Muscle of leg (tissue), 11 donors: Measurements from ENCODE around the gene ZSCAN5A. TPM values are rescaled to one million over a fixed set of nuclear protein-coding genes. Genes with fewer than 3 reads are reported as not detected.
"Not testable (repeated sequence)": the region's sequence is repeated elsewhere in the genome, so short reads cannot be mapped to it uniquely, and the experiment has no call there.

ENCODE experiments used
- DNase-seq: peaks from one replicate; pipeline ENCODE4 v3.0.0; 2013
- H3K27ac ChIP-seq: one replicate; pipeline ENCODE4 v1.5.1; 2013; ENCODE audit warnings: mild to moderate bottlenecking, low read length, control low read depth
- H3K27me3 ChIP-seq: one replicate; pipeline ENCODE4 v1.6.1; 2013; ENCODE audit warnings: low read length; ENCODE audit not compliant: control insufficient read depth, insufficient read depth
- H3K36me3 ChIP-seq: one replicate; pipeline ENCODE4 v1.6.1; 2013; ENCODE audit warnings: low read length; ENCODE audit not compliant: control insufficient read depth, insufficient read depth
- H3K4me1 ChIP-seq: one replicate; pipeline ENCODE4 v1.6.1; 2013; ENCODE audit warnings: low read length; ENCODE audit not compliant: control insufficient read depth, insufficient read depth
- H3K4me3 ChIP-seq: one replicate; pipeline ENCODE4 v1.5.1; 2013; ENCODE audit warnings: low read length, control low read depth
- H3K9me3 ChIP-seq: replicated peaks from 2 replicates; pipeline ENCODE4 v1.6.1; 2013; ENCODE audit warnings: low read depth, low read length; ENCODE audit not compliant: control insufficient read depth
- WGBS: methylation state at CpG from one replicate; pipeline ENCODE4 v1.1.5; 2013; ENCODE audit warnings: missing lambda C conversion rate; ENCODE audit not compliant: insufficient coverage; 5-methylcytosine and 5-hydroxymethylcytosine counted together
- polyA plus RNA-seq, 8 donors: library from polyadenylated mRNA; unstranded; fragments of 120-200 nt; gene quantifications; one replicate each; pipeline versions ENCODE4 v1.2.1 to v1.2.3, GENCODE V29; 2013; ENCODE audit warnings: inconsistent platforms in 1 of 8, low replicate concordance in 1 of 8; ENCODE audit not compliant: insufficient read length in 8 of 8, insufficient read depth in 1 of 8
- total RNA-seq: library from RNA; stranded (reverse); fragments of 120-200 nt; gene quantifications from one replicate; pipeline ENCODE4 v1.2.4, GENCODE V29; 2013

Gene ZSCAN5A
- total and polyA plus RNA-seq, 9 donors, result 6.4 to 9.8 (median 7.2) TPM

DNA sequence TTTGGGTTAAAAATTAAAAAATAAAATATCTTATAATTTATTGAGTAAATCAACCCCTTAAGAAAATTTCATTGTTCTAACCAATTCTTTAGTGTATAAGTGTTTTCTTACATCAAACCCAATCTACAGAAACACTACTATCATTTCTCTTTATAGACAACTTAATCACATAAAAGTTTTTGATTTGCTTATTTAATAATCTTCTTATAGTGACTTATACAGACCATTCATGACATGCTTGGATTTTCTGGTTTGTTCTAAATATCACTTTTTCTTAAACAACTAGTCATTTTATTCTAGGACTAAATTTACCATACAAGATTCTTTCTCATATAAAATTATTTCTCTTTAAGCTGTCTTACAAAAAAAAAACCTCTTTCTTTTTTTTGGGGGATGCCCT is 27.3 kb upstream of the ZSCAN5A start:
- no peak for DNase-seq
- no peaks in the 10 kb centered on the region for H3K36me3 ChIP-seq
- H3K9me3 ChIP-seq, result peaks cover 26% of the 10 kb centered on the region
- H3K27ac ChIP-seq, result no peak overlapping the region
- H3K4me1 ChIP-seq, result no peaks in the 10 kb centered on the region
- no peaks in the 10 kb centered on the region for H3K27me3 ChIP-seq
- no peak overlapping the region for H3K4me3 ChIP-seq

DNA sequence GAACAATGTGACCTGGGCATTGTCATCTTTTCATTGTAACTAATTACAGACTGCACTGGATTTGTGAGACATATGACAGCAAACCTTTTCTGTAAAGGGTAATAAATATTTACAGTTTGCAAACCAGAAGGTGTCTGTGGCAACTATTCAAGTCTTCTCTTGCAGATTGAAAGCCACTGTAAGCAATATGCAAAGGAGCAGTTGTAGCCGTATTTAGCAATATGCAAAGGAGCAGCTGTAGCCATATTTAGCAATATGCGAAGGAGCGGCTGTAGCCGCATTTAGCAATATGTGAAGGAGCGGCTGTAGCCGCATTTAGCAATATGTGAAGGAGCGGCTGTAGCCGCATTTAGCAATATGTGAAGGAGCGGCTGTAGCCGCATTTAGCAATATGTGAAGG is 24.4 kb upstream of the ZSCAN5A start:
- H3K4me3 ChIP-seq, H3K36me3 ChIP-seq, H3K27me3 ChIP-seq, DNase-seq, H3K27ac ChIP-seq, H3K4me1 ChIP-seq: not testable (repeated sequence)
- peaks cover 30% of the 10 kb centered on the region for H3K9me3 ChIP-seq
- 100% methylated on average over 1 of the region's 10 CpGs for WGBS

DNA sequence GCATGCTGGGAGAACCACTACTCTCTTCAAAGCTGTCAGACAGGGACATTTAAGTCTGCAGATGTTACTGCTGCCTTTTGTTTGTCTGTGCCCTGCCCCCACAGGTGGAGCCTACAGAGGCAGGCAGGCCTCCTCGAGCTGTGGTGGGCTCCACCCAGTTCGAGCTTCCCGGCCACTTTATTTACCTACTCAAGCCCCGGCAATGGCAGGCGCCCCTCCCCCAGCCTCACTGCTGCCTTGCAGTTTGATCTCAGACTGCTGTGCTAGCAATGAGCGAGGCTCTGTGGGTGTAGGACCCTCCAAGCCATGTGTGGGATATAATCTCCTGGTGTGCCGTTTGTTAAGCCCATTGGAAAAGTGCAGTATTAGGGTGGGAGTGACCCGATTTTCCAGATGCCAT is 22.4 kb upstream of the ZSCAN5A start:
- not testable (repeated sequence) for H3K27me3 ChIP-seq, H3K4me3 ChIP-seq, H3K36me3 ChIP-seq, H3K4me1 ChIP-seq, H3K27ac ChIP-seq, DNase-seq
- peaks cover 29% of the 10 kb centered on the region for H3K9me3 ChIP-seq
- WGBS, result no CpG with 5 or more reads among the region's 8 CpGs

DNA sequence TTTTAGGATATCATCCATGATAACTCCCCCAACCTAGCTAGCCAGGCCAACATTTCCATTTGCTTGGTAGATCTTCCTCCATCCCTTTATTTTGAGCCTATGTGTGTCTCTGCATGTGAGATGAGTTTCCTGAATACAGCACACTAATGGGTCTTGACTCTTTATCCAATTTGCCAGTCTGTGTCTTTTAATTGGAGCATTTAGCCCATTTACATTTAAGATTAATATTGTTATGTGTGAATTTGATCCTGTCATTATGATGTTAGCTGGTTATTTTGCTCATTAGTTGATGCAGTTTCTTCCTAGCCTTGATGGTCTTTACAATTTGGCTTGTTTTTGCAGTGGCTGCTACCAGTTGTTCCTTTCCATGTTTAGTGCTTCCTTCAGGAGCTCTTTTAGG is 20.7 kb upstream of the ZSCAN5A start:
- H3K36me3 ChIP-seq, H3K27ac ChIP-seq, H3K4me3 ChIP-seq, H3K27me3 ChIP-seq, DNase-seq, H3K4me1 ChIP-seq: not testable (repeated sequence)
- H3K9me3 ChIP-seq, result peaks cover 26% of the 10 kb centered on the region

DNA sequence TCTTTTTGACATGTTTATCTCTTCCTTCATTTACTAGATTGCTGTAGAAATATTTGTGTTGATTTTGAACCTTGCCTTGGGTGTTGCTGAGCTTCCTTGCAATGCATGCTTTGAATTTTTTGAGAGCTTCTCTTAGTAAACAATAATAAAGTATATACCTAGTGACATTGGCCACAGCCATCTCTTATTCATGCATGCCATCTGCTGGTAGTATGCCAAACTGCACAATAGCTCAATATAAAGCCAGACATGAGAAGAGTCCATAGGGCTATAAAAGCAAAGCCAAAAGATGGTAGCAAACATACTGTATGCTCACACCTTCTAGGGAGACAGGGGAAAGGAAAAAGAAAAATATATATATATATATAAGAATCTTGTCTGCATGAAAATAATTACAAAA is 18.9 kb upstream of the ZSCAN5A start:
- H3K9me3 ChIP-seq, result peaks cover 21% of the 10 kb centered on the region
- H3K4me3 ChIP-seq, result no peak overlapping the region
- DNase-seq, result peak; percentile 16
- H3K36me3 ChIP-seq, result no peaks in the 10 kb centered on the region
- H3K27me3 ChIP-seq, result no peaks in the 10 kb centered on the region
- H3K4me1 ChIP-seq, result no peaks in the 10 kb centered on the region
- H3K27ac ChIP-seq, result no peak overlapping the region

DNA sequence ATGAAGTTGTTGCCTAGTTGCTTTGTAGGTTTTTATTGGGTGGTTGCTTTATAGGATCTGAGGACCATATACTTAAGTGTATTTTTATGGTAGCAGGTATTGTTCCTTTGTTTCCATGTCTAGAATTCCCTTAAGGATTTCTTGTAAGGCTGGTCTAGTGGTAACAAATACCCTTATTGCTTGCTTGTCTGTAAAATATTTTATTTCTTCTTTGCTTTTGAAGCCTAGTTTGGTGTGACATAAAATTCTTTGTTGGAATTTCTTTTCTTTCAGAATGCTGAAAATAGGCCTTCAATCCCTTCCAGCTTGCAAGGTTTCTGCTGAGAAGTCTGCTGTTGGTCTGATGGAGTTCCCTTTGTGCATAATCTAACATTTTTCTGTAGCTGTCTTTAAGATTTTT is 18.1 kb upstream of the ZSCAN5A start:
- Histone ChIP-seq H3K36me3 (no peaks in the 10 kb centered on the region), H3K27me3 (no peaks in the 10 kb centered on the region), H3K4me1 (no peaks in the 10 kb centered on the region)

DNA sequence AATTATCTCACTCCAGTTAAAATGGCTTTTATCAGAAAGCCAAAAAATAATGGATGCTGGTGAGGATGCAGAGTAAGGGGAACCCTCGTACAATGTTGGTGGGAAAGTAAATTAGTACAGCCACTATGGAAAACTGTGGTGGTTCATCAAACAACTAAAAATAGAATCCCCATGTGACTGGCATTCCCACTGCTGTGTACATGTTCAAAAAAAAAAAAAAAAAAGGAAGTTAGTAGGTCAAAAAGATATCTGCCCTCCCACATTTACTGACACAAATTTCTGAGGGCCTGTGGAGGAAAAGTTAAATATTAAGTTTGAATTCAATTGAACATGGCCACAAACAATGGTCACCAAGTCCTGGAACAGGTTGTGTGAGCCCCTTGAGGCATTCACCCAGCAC is 9.8 kb upstream of the ZSCAN5A start:
- no peaks in the 10 kb centered on the region for H3K9me3 ChIP-seq
- no peak overlapping the region for H3K27ac ChIP-seq
- H3K4me3 ChIP-seq, result no peak overlapping the region
- no peaks in the 10 kb centered on the region for H3K27me3 ChIP-seq
- no peaks in the 10 kb centered on the region for H3K36me3 ChIP-seq
- no CpG with 5 or more reads among the region's 1 CpG for WGBS
- peak; percentile 59 for DNase-seq
- H3K4me1 ChIP-seq, result no peaks in the 10 kb centered on the region

More for the DNA sequence above, 18.1 kb upstream of the ZSCAN5A start:
- no peak overlapping the region for H3K27ac ChIP-seq
- no peak for DNase-seq
- H3K4me3 ChIP-seq, result no peak overlapping the region
- peaks cover 16% of the 10 kb centered on the region for H3K9me3 ChIP-seq

DNA sequence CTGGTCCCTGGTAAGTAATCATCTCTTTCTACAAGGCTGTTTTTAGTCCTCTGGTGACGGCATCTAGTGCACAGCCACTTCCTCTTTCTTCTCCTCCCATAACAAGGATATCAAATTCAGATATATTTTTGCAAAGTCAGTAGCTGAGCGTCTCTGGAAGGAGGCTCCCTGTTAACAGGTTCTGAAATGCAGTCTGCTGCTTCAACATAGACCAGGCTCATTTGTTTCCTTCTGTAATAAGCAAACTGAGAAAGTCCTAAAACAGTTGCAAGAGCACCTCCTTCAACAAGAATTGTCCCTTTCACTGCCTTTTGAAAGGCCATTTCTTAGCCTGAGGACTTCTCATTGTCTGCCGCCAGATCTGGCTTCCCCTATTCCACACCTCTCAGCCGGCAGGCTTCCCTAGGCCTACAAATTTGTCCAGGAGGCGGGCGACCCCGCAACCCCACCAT is 7.4 kb upstream of the ZSCAN5A start:
- Histone ChIP-seq H3K4me3 (no peak overlapping the region), H3K36me3 (no peaks in the 10 kb centered on the region), H3K9me3 (no peaks in the 10 kb centered on the region), H3K27ac (peak overlapping the region; percentile 35), H3K27me3 (no peaks in the 10 kb centered on the region), H3K4me1 (no peaks in the 10 kb centered on the region)
- WGBS, result 58% methylated on average over 3 of the region's 7 CpGs
- DNase-seq, result peak; percentile 50

DNA sequence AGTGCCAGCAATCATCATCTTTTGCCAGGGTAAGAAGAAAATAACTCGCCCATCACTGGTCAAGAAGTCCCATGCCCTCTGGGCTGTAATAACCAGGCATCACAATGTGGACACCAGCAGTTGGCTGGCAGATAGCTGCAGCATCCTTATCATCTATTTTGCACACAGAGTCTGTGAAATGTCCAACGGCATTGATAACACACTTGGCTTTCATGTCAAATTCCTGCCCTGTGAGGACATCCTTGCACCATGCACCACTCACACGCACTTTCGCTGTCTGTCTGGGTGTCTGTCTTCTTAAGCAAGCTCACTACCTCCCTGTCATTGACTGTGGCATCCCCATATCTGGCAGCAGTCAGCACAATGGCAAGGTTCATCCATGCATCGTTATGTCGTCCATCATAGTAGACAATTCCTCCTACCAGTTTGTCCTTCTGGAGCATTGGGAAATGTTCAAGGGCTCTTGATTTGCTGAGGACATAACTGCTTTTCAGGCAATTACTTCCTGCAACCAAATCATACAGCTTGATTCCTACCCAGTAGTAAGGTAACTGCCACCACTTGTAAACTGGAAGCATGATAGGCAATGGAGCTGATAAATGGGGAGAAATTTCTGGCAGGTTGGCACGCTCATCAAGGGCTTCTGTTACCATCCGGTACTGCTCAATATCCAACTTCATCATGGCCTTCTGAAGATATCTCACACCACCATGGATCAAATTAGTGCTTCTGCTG is 6.8 kb upstream of the ZSCAN5A start:
- no peak overlapping the region for H3K4me3 ChIP-seq
- H3K36me3 ChIP-seq, result no peaks in the 10 kb centered on the region
- H3K27ac ChIP-seq, result no peak overlapping the region
- 88% methylated on average over 8 of the region's 8 CpGs for WGBS
- no peak for DNase-seq
- no peaks in the 10 kb centered on the region for H3K9me3 ChIP-seq
- H3K27me3 ChIP-seq, result no peaks in the 10 kb centered on the region
- no peaks in the 10 kb centered on the region for H3K4me1 ChIP-seq

DNA sequence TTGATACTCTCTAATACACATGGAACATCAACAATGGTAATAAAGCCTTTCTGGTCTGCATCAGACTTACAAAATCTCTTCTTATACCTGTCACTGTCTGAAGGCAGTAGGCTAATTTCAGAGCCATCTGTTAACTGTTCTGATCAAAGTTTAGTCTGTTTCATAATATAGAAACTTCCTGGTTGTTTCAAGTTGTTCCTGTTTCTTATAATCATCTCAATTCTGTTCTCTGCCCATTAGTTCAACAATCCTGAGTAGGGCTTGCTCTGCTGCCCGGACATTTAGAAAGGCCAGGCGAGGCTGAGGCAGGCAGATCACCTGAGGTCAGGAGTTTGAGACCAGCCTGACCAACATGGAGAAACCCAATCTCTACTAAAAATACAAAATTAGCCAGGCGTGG is 5.4 kb upstream of the ZSCAN5A start:
- no peak overlapping the region for H3K4me3 ChIP-seq
- no peak for DNase-seq
- H3K36me3 ChIP-seq, result no peaks in the 10 kb centered on the region
- no peak overlapping the region for H3K27ac ChIP-seq
- no peaks in the 10 kb centered on the region for H3K9me3 ChIP-seq
- H3K27me3 ChIP-seq, result no peaks in the 10 kb centered on the region
- H3K4me1 ChIP-seq, result peaks cover 7% of the 10 kb centered on the region
- 76% methylated on average over 2 of the region's 3 CpGs for WGBS

DNA sequence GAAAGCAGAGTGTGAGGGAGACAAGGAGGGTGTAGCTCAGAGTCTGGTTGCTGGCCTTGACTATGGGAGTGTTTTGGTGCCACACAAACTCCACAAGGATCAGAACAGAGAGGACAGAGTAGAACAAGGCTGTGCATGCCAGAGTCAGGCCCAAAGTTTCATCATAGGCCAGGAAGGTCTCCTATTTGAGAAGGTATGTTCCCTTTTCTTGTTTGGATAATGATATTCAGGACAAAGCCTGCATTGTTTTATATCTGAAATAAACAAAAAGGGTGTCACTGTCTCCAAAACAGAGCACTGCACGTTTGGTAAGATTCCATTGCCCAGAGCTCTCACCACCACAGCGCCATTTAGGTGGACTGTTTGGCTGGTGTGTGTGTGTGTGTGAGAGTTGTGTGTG is 3.1 kb upstream of the ZSCAN5A start:
- no peaks in the 10 kb centered on the region for H3K9me3 ChIP-seq
- H3K27ac ChIP-seq, result no peak overlapping the region
- no peak for DNase-seq
- no peaks in the 10 kb centered on the region for H3K27me3 ChIP-seq
- peaks cover 12% of the 10 kb centered on the region for H3K4me1 ChIP-seq
- WGBS, result no CpG with 5 or more reads among the region's 2 CpGs
- no peaks in the 10 kb centered on the region for H3K36me3 ChIP-seq
- no peak overlapping the region for H3K4me3 ChIP-seq
